HCT116 (cell line): ENCODE data around the gene SLC7A9. TPM values are rescaled to one million over a fixed set of nuclear protein-coding genes. Genes with fewer than 3 reads are reported as not detected.

Experiments used
- ATAC-seq: fragments of 200-7000 bp; cut with Tn5 transposase; 2 replicates; pipeline ENCODE4 v1.9.1; 2020; ENCODE audit warnings: mild to moderate bottlenecking, moderate library complexity
- BruUV-seq: library from RNA; stranded (reverse); fragments of 400-500 nt; replicated peaks from 2 replicates; lab custom pipeline; 2021; lab: Mats Ljungman, UMichigan
- CTCF ChIA-PET: fragments of 300-600 bp; sonication (Branson Sonifier 250); formaldehyde crosslinking; loops from one replicate; lab custom pipeline; 2021; ENCODE audit warnings: antibody characterized with exemption; lab: Charles Lee
- POLR2A ChIA-PET: fragments of 300-600, 350-600 bp; sonication (Branson Sonifier 250); formaldehyde crosslinking; loops from one replicate; lab custom pipeline; 2021; ENCODE audit warnings: antibody characterized with exemption; lab: Charles Lee
- RAD21 ChIA-PET, 2 experiments: fragments of 300-600 bp; sonication (Branson Sonifier 250); formaldehyde crosslinking; loops; one replicate each; lab custom pipeline; 2023; ENCODE audit warnings: low total read pairs in 2 of 2; ENCODE audit not compliant: uncharacterized antibody in 2 of 2, unreplicated experiment in 2 of 2, low non-redundant PET in 1 of 2; lab: Charles Lee
- DNase-seq: peaks from one replicate; pipeline ENCODE4 v3.0.0-alpha.2; 2010; ENCODE audit warnings: low read depth, low spot score
- H2AFZ ChIP-seq: fragments of 200-600 bp; shearing (Covaris generic), sonication (generic); 2 replicates; pipeline ENCODE4 v1.6.1; 2017; ENCODE audit warnings: low read depth, mixed run types, mixed read lengths, antibody characterized with exemption, low read length; ENCODE audit not compliant: poor library complexity, severe bottlenecking
- H3K27ac ChIP-seq: 2 replicates; pipeline ENCODE4 v1.5.1; 2012; ENCODE audit warnings: low read depth, low read length
- H3K27me3 ChIP-seq: fragments of 200-600 bp; sonication (generic); 2 replicates; pipeline ENCODE4 v1.6.1; 2016; ENCODE audit warnings: mixed run types, low read length, mixed read lengths; ENCODE audit not compliant: insufficient read depth
- H3K36me3 ChIP-seq, 2 experiments: fragments of 200-500 bp in 1 of 2; fragments of 200-600 bp in 1 of 2; sonication (Bioruptor generic) in 1 of 2; sonication (generic) in 1 of 2; 2 replicates each; pipeline versions ENCODE4 v1.5.1 to v1.6.1; 2014 to 2016; ENCODE audit warnings: low read length in 2 of 2, inconsistent platforms in 1 of 2, mixed read lengths in 1 of 2, mixed run types in 1 of 2; ENCODE audit not compliant: insufficient read depth in 2 of 2, control insufficient read depth in 1 of 2
- H3K4me1 ChIP-seq, 2 experiments: fragments of 200-600 bp in 1 of 2; sonication (generic) in 1 of 2; 2 replicates each; pipeline versions ENCODE4 v1.5.1 to v1.6.1; 2012 to 2017; ENCODE audit warnings: low read length in 2 of 2, inconsistent platforms in 1 of 2, mild to moderate bottlenecking in 1 of 2, mixed read lengths in 1 of 2, mixed run types in 1 of 2, moderate library complexity in 1 of 2; ENCODE audit not compliant: insufficient read depth in 2 of 2, control insufficient read depth in 1 of 2
- H3K4me2 ChIP-seq: fragments of 200-600 bp; sonication (generic); 2 replicates; pipeline ENCODE4 v1.6.1; 2017; ENCODE audit warnings: mixed run types, low read length, mixed read lengths
- H3K4me3 ChIP-seq, 2 experiments: fragments of 200-600 bp in 1 of 2; sonication (generic) in 1 of 2; replicated peaks in 1 of 2; 2 replicates each; pipeline ENCODE4 v1.5.1; 2011 to 2016; ENCODE audit warnings: low read length in 2 of 2, control low read depth in 1 of 2, low read depth in 1 of 2, mild to moderate bottlenecking in 1 of 2, mixed read lengths in 1 of 2, mixed run types in 1 of 2
- H3K79me2 ChIP-seq: fragments of 200-600 bp; sonication (generic); 2 replicates; pipeline ENCODE4 v1.6.1; 2017; ENCODE audit warnings: mild to moderate bottlenecking, mixed run types, low read length, moderate library complexity, mixed read lengths; ENCODE audit not compliant: insufficient read depth
- H3K9ac ChIP-seq: fragments of 200-600 bp; sonication (generic); 2 replicates; pipeline ENCODE4 v1.6.1; 2016; ENCODE audit warnings: low read length, mixed read lengths
- H3K9me2 ChIP-seq: fragments of 200-600 bp; sonication (generic), shearing (Covaris generic); 2 replicates; pipeline ENCODE4 v1.6.1; 2017; ENCODE audit warnings: mixed run types, mild to moderate bottlenecking, moderate library complexity; ENCODE audit not compliant: insufficient read depth
- H3K9me3 ChIP-seq, 2 experiments: fragments of 200-500 bp in 1 of 2; fragments of 200-600 bp in 1 of 2; sonication (Bioruptor generic) in 1 of 2; sonication (generic) in 1 of 2; 2 replicates each; pipeline ENCODE4 v1.6.1; 2014 to 2017; ENCODE audit warnings: low read length in 2 of 2, mixed read lengths in 2 of 2, inconsistent platforms in 1 of 2, low read depth in 1 of 2, mild to moderate bottlenecking in 1 of 2, mixed run types in 1 of 2, moderate library complexity in 1 of 2; ENCODE audit not compliant: control insufficient read depth in 1 of 2, insufficient read depth in 1 of 2
- H4K20me1 ChIP-seq: fragments of 200-600 bp; sonication (generic), shearing (Covaris generic); 2 replicates; pipeline ENCODE4 v1.6.1; 2017; ENCODE audit warnings: mixed run types, mild to moderate bottlenecking, moderate library complexity; ENCODE audit not compliant: insufficient read depth
- ATF3 ChIP-seq: IDR thresholded peaks from 2 replicates; pipeline ENCODE4 v1.6.1; 2012
- CEBPB ChIP-seq: IDR thresholded peaks from 2 replicates; pipeline ENCODE4 v1.6.1; 2012; ENCODE audit warnings: low read depth
- CTCF ChIP-seq, 3 experiments: fragments of 200-600 bp in 1 of 3; sonication (generic) in 1 of 3; IDR thresholded peaks in 2 of 3; conservative IDR thresholded peaks in 1 of 3; 2 replicates each; pipeline ENCODE4 v1.5.1; 2012 to 2017; ENCODE audit warnings: low read depth in 2 of 3, low read length in 2 of 3, antibody characterized with exemption in 1 of 3, borderline replicate concordance in 1 of 3, control low read depth in 1 of 3, mild to moderate bottlenecking in 1 of 3, mixed read lengths in 1 of 3, mixed run types in 1 of 3, moderate library complexity in 1 of 3; ENCODE audit not compliant: insufficient read depth in 1 of 3
- FOSL1 ChIP-seq: IDR thresholded peaks from 2 replicates; pipeline ENCODE4 v1.6.1; 2012; ENCODE audit warnings: low read depth
- JUND ChIP-seq: IDR thresholded peaks from 2 replicates; pipeline ENCODE4 v1.6.1; 2012
- RAD21 ChIP-seq: IDR thresholded peaks from 2 replicates; pipeline ENCODE4 v1.6.1; 2012; ENCODE audit warnings: low read depth, mild to moderate bottlenecking
- REST ChIP-seq: IDR thresholded peaks from 2 replicates; pipeline ENCODE4 v1.6.1; 2012; ENCODE audit warnings: low read depth
- SRF ChIP-seq: IDR thresholded peaks from 2 replicates; pipeline ENCODE4 v1.6.1; 2012; ENCODE audit warnings: low read depth
- ZFX ChIP-seq: fragments of 450-650 bp; IDR thresholded peaks from 2 replicates; pipeline ENCODE4 v1.6.1; 2017
- intact Hi-C: fragments of 100-400 bp; cut with micrococcal nuclease; formaldehyde crosslinking; loops from 2 replicates; pipeline ENCODE4 v1.10.0; 2022
- total RNA-seq: library from RNA; stranded (reverse); gene quantifications from one replicate; pipeline ENCODE4 v1.2.1, GENCODE V29; 2021; ENCODE audit not compliant: unreplicated experiment

The SLC7A9 gene
- total RNA-seq, 1 experiment from 2014 or later = 0.42 TPM

- Histone ChIP-seq H3K9ac (no peak overlapping the region), H3K27me3 (no peaks in the 10 kb centered on the region), H3K27ac (no peak overlapping the region), H3K36me3 (no peaks in the 10 kb centered on the region), H3K79me2 (no peaks in the 10 kb centered on the region), H4K20me1 (no peaks in the 10 kb centered on the region), H3K4me2 (no peak overlapping the region), H3K4me1 (no peaks in the 10 kb centered on the region), H3K9me2 (no peaks in the 10 kb centered on the region), H2AFZ (no peak overlapping the region), H3K4me3 (no peak overlapping the region), H3K9me3 (no peaks in the 10 kb centered on the region)
- BruUV-seq = no TSS peak
- intact Hi-C loops = no loop called here
- ATAC-seq = no peak
- RAD21 ChIA-PET = no interaction called here
- DNase-seq = no peak
- TF ChIP-seq ZFX (no peak), JUND (no peak), CEBPB (no peak), SRF (no peak), ATF3 (no peak), RAD21 (no peak), REST (no peak), CTCF (IDR thresholded peaks at IDR 0.05 in 2 of 3, conservative IDR thresholded peaks at IDR 0.05 in 1 of 3; ENCODE audit: borderline replicate concordance in 1 of 3, insufficient read depth in 1 of 3, low read depth in 2 of 3, low read length in 2 of 3) (no peak), FOSL1 (no peak)
- CTCF ChIA-PET = no interaction called here
- POLR2A ChIA-PET = no interaction called here
Measured at GRCh38 chr19:32858559-32858958, 11.0 kb downstream of the SLC7A9 start.
